Loucy (cell line): Measurements from ENCODE around the gene ASH1L.

Experiments
- CTCF ChIP-seq: fragments of 200-600 bp; sonication (generic); conservative IDR thresholded peaks from 2 replicates; pipeline ENCODE4 v1.5.1; 2014; ENCODE audit warnings: mild to moderate bottlenecking, antibody characterized with exemption, low read length
- EZH2phosphoT487 ChIP-seq: fragments of 200-600 bp; IDR thresholded peaks from 2 replicates; pipeline ENCODE4 v1.6.1; 2018; ENCODE audit warnings: antibody characterized with exemption, mild to moderate bottlenecking, moderate library complexity, borderline replicate concordance

GRCh38 chr1:155326020-155326526 lies 236.5 kb downstream of the ASH1L start:
- no peak for TF ChIP-seq CTCF
- no peak for TF ChIP-seq EZH2phosphoT487
